K562 (cell line): ENCODE data around the gene EGFL7. TPM values are rescaled to one million over a fixed set of nuclear protein-coding genes. Genes with fewer than 3 reads are reported as not detected.

Experiments
- CBFA2T2 ChIP-seq: fragments of 450-650 bp; conservative IDR thresholded peaks from 2 replicates; pipeline ENCODE4 v1.6.1; 2017; ENCODE audit warnings: mild to moderate bottlenecking
- CBFA2T3 ChIP-seq: fragments of 450-650 bp; IDR thresholded peaks from 2 replicates; pipeline ENCODE4 v1.6.1; 2017
- CHD1 ChIP-seq: fragments of 200-600 bp; sonication (generic); IDR thresholded peaks from one replicate; pipeline ENCODE4 v1.6.1; 2012; ENCODE audit warnings: mild to moderate bottlenecking, moderate library complexity, low read length, inconsistent platforms
- DACH1 ChIP-seq: fragments of 450-650 bp; IDR thresholded peaks from 2 replicates; pipeline ENCODE4 v1.6.1; 2018; ENCODE audit not compliant: partially characterized antibody
- DDX20 ChIP-seq: fragments of 450-650 bp; IDR thresholded peaks from 2 replicates; pipeline ENCODE4 v1.6.1; 2016; ENCODE audit warnings: missing genetic modification characterization, low read depth, mild to moderate bottlenecking, missing compliant biosample characterization, moderate library complexity
- DPF2 ChIP-seq: fragments of 450-650 bp; IDR thresholded peaks from 2 replicates; pipeline ENCODE4 v1.6.1; 2016
- FUS ChIP-seq: fragments of 200-400 bp; formaldehyde crosslinking; optimal IDR thresholded peaks from 2 replicates; pipeline ENCODE3; 2017; ENCODE audit warnings: low read depth, low read length
- GABPB1 ChIP-seq: sonication (generic); formaldehyde crosslinking; IDR thresholded peaks from 2 replicates; pipeline ENCODE4 v1.8.0; 2022; ENCODE audit warnings: mild to moderate bottlenecking, missing genetic modification reagents
- JUN ChIP-seq, 2 experiments: sonication (generic) in 1 of 2; formaldehyde crosslinking in 1 of 2; IDR thresholded peaks; 2 replicates each; pipeline versions ENCODE4 v1.6.1 to v1.8.0; 2012 to 2022; ENCODE audit warnings: borderline replicate concordance in 2 of 2, mild to moderate bottlenecking in 2 of 2, improper control_type of control experiment in 1 of 2, low read depth in 1 of 2, low read length in 1 of 2, missing genetic modification reagents in 1 of 2
- LARP7 ChIP-seq: fragments of 450-650 bp; IDR thresholded peaks from 2 replicates; pipeline ENCODE4 v1.6.1; 2016
- MECOM ChIP-seq: fragments of 250-450 bp; sonication (Bioruptor Pico); IDR thresholded peaks from 2 replicates; pipeline ENCODE4 v1.8.0; 2022; ENCODE audit warnings: inconsistent platforms
- NELFE ChIP-seq: IDR thresholded peaks from 2 replicates; pipeline ENCODE4 v1.6.1; 2011; ENCODE audit warnings: mild to moderate bottlenecking; ENCODE audit not compliant: insufficient read depth, insufficient read length
- POLR2H ChIP-seq: IDR thresholded peaks from 2 replicates; pipeline ENCODE4 v1.6.1; 2016; ENCODE audit warnings: missing genetic modification characterization, low read depth, mild to moderate bottlenecking, control low read depth, missing compliant biosample characterization, moderate library complexity
- PYGO2 ChIP-seq: fragments of 450-650 bp; IDR thresholded peaks from 2 replicates; pipeline ENCODE4 v1.6.1; 2016; ENCODE audit warnings: mild to moderate bottlenecking, missing genetic modification characterization, moderate library complexity, missing compliant biosample characterization
- TFAM ChIP-seq: fragments of 250-450 bp; sonication (Bioruptor Pico); conservative IDR thresholded peaks from 2 replicates; pipeline ENCODE4 v1.5.0; 2021; ENCODE audit warnings: mild to moderate bottlenecking, moderate library complexity
- XRCC4 ChIP-seq: IDR thresholded peaks from one replicate; pipeline ENCODE4 v1.6.1; 2011; ENCODE audit not compliant: insufficient read depth, insufficient read length; ENCODE audit errors: extremely low read depth
- ZNF274 ChIP-seq: IDR thresholded peaks from 2 replicates; pipeline ENCODE4 v1.6.1; 2011; ENCODE audit warnings: low read depth, mild to moderate bottlenecking, low read length, moderate library complexity, borderline replicate concordance
- ZNF639 ChIP-seq, 2 experiments: fragments of 200-800 bp in 1 of 2; sonication (Bioruptor generic) in 1 of 2; sonication (generic) in 1 of 2; formaldehyde crosslinking in 1 of 2; IDR thresholded peaks in 1 of 2; conservative IDR thresholded peaks in 1 of 2; 2 replicates each; pipeline versions ENCODE4 v1.5.0 to v1.6.1; 2016 to 2020; ENCODE audit warnings: missing compliant biosample characterization in 1 of 2, missing genetic modification characterization in 1 of 2, missing genetic modification reagents in 1 of 2
- ZNF644 ChIP-seq: fragments of 200-800 bp; sonication (Bioruptor generic); IDR thresholded peaks from 2 replicates; pipeline ENCODE4 v1.6.1; 2016; ENCODE audit warnings: low read depth, missing genetic modification characterization, missing compliant biosample characterization
- ZNF668 ChIP-seq: fragments of 250-450 bp; sonication (Bioruptor Pico); IDR thresholded peaks from 2 replicates; pipeline ENCODE4 v1.8.0; 2022; ENCODE audit warnings: mild to moderate bottlenecking, inconsistent platforms
- polyA plus RNA-seq, 8 experiments: library from polyadenylated mRNA; depleted of rRNA in 4 of 8; stranded (reverse) in 5 of 8; unstranded in 3 of 8; fragments of >200 nt; fragmentation: Nextera tagmentation in 2 of 8; fragmentation: Illumina TruSeq in 1 of 8; extraction: Ambion mirVana in 2 of 8; extraction: Trizol in 1 of 8; gene quantifications; 2 replicates each; pipeline versions ENCODE4 v1.2.1 to v1.2.3, GENCODE V29; 2011 to 2014; ENCODE audit warnings: inconsistent platforms in 1 of 8, missing spikeins in 1 of 8
- total RNA-seq, 7 experiments: library from RNA; depleted of rRNA in 6 of 7; stranded (reverse); fragments of >200 nt in 6 of 7; fragmentation: Illumina TruSeq in 2 of 7; extraction: Trizol in 2 of 7; gene quantifications; 2 replicates each; pipeline versions ENCODE4 v1.2.1 to v1.2.3, GENCODE V29; 2011 to 2021; ENCODE audit warnings: low replicate concordance in 1 of 7
- TF ChIP-seq, protein P1 (sequence below): sonication (generic); formaldehyde crosslinking; IDR thresholded peaks from 2 replicates; pipeline ENCODE4 v1.8.0; 2022; ENCODE audit warnings: missing genetic modification reagents, mild to moderate bottlenecking, borderline replicate concordance
- TF ChIP-seq, protein P2 (sequence below): fragments of 450-650 bp; IDR thresholded peaks from 2 replicates; pipeline ENCODE4 v1.6.1; 2016
- TF ChIP-seq, protein P3 (sequence below): sonication (generic); formaldehyde crosslinking; IDR thresholded peaks from 2 replicates; pipeline ENCODE4 v1.5.0; 2020; ENCODE audit warnings: missing genetic modification reagents

EGFL7 gene
- total and polyA plus RNA-seq, 9 of the 15 experiments (the other 6 are each of a cell fraction or from before 2014, with no cell fraction given) = 1.5 to 286 (median 55.5) TPM

GRCh38 chr9:136644593-136645351, 17.9 kb upstream of the EGFL7 start (continued):
- TF ChIP-seq, protein P1, sequence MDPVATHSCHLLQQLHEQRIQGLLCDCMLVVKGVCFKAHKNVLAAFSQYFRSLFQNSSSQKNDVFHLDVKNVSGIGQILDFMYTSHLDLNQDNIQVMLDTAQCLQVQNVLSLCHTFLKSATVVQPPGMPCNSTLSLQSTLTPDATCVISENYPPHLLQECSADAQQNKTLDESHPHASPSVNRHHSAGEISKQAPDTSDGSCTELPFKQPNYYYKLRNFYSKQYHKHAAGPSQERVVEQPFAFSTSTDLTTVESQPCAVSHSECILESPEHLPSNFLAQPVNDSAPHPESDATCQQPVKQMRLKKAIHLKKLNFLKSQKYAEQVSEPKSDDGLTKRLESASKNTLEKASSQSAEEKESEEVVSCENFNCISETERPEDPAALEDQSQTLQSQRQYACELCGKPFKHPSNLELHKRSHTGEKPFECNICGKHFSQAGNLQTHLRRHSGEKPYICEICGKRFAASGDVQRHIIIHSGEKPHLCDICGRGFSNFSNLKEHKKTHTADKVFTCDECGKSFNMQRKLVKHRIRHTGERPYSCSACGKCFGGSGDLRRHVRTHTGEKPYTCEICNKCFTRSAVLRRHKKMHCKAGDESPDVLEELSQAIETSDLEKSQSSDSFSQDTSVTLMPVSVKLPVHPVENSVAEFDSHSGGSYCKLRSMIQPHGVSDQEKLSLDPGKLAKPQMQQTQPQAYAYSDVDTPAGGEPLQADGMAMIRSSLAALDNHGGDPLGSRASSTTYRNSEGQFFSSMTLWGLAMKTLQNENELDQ (CRISPR knock-in tag) = no peak
- TF ChIP-seq GABPB1 (CRISPR knock-in tag) = peak; percentile 82
- TF ChIP-seq DACH1 = no peak
- no peak for TF ChIP-seq DPF2
- no peak for TF ChIP-seq DDX20 (tag)
- TF ChIP-seq, protein P2, sequence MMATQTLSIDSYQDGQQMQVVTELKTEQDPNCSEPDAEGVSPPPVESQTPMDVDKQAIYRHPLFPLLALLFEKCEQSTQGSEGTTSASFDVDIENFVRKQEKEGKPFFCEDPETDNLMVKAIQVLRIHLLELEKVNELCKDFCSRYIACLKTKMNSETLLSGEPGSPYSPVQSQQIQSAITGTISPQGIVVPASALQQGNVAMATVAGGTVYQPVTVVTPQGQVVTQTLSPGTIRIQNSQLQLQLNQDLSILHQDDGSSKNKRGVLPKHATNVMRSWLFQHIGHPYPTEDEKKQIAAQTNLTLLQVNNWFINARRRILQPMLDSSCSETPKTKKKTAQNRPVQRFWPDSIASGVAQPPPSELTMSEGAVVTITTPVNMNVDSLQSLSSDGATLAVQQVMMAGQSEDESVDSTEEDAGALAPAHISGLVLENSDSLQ = no peak
- TF ChIP-seq PYGO2 (tag) = no peak
- no peak for TF ChIP-seq ZNF644 (tag)
- TF ChIP-seq CBFA2T2 = peak; percentile 72
- TF ChIP-seq POLR2H = no peak
- no peak for TF ChIP-seq LARP7
- TF ChIP-seq JUN (IDR thresholded peaks at IDR 0.05; ENCODE audit: borderline replicate concordance, low read depth, low read length) = no peak; the same call in 1 of the 2 replicates
- 0 out of 2 replicates have a peak, but pooled peaks have one; percentile 45 for TF ChIP-seq JUN (CRISPR knock-in tag; IDR thresholded peaks at IDR 0.05; ENCODE audit: borderline replicate concordance)
- TF ChIP-seq CHD1 = peak; percentile 8
- TF ChIP-seq XRCC4 = no peak
- TF ChIP-seq FUS = no peak
- TF ChIP-seq TFAM (CRISPR knock-in tag) = no peak
- TF ChIP-seq MECOM (CRISPR knock-in tag) = no peak
- no peak for TF ChIP-seq ZNF274
- TF ChIP-seq CBFA2T3 = peak; percentile 75
- peak in 1 of 2 experiments; percentile 72; a peak in 2 of 4 replicates for TF ChIP-seq ZNF639 (CRISPR knock-in tag; conservative IDR thresholded peaks at IDR 0.05 in 1 of 2, IDR thresholded peaks at IDR 0.05 in 1 of 2)
- TF ChIP-seq ZNF668 (CRISPR knock-in tag) = 0 out of 2 replicates have a peak, but pooled peaks have one; percentile 35
- TF ChIP-seq NELFE = no peak
- TF ChIP-seq, protein P3, sequence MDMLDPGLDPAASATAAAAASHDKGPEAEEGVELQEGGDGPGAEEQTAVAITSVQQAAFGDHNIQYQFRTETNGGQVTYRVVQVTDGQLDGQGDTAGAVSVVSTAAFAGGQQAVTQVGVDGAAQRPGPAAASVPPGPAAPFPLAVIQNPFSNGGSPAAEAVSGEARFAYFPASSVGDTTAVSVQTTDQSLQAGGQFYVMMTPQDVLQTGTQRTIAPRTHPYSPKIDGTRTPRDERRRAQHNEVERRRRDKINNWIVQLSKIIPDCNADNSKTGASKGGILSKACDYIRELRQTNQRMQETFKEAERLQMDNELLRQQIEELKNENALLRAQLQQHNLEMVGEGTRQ (CRISPR knock-in tag) = no peak
